Liver (tissue), 9 donors: ENCODE measurements around the gene PIK3CA. TPM values are rescaled to one million over a fixed set of nuclear protein-coding genes. Genes with fewer than 3 reads are reported as not detected.

Experiments
- DNase-seq: peaks from one replicate; pipeline ENCODE4 v3.0.0-alpha.2; 2017; ENCODE audit warnings: low spot score
- H3K27ac ChIP-seq, 2 donors: one replicate each; pipeline ENCODE4 v1.7.0; 2013; ENCODE audit warnings: inconsistent platforms in 2 of 2, low read length in 2 of 2, control low read depth in 1 of 2, low read depth in 1 of 2, mild to moderate bottlenecking in 1 of 2
- H3K27me3 ChIP-seq, 4 donors: one replicate each; pipeline versions ENCODE4 v1.6.1 to v1.7.0; 2013; ENCODE audit warnings: low read length in 3 of 4, inconsistent platforms in 1 of 4, mild to moderate bottlenecking in 1 of 4, moderate library complexity in 1 of 4; ENCODE audit not compliant: control insufficient read depth in 4 of 4, insufficient read depth in 4 of 4
- H3K36me3 ChIP-seq, 4 donors: one replicate each; pipeline versions ENCODE4 v1.6.1 to v1.7.0; 2013; ENCODE audit warnings: low read length in 3 of 4, mild to moderate bottlenecking in 3 of 4, low read depth in 1 of 4, moderate library complexity in 1 of 4; ENCODE audit not compliant: control insufficient read depth in 4 of 4, insufficient read depth in 3 of 4
- H3K4me1 ChIP-seq, 4 donors: one replicate each; pipeline versions ENCODE4 v1.6.1 to v1.7.0; 2013; ENCODE audit warnings: low read length in 3 of 4, mild to moderate bottlenecking in 3 of 4, moderate library complexity in 1 of 4; ENCODE audit not compliant: control insufficient read depth in 4 of 4, insufficient read depth in 4 of 4
- H3K4me3 ChIP-seq, 3 donors: one replicate each; pipeline versions ENCODE4 v1.6.1 to v1.7.0; 2013; ENCODE audit warnings: low read length in 3 of 3, control low read depth in 1 of 3, low read depth in 1 of 3, mild to moderate bottlenecking in 1 of 3
- H3K9ac ChIP-seq, 2 donors: one replicate each; pipeline ENCODE4 v1.7.0; 2013; ENCODE audit warnings: low read length in 2 of 2, mild to moderate bottlenecking in 2 of 2, moderate library complexity in 2 of 2, control low read depth in 1 of 2, low read depth in 1 of 2
- H3K9me3 ChIP-seq, 4 donors: one replicate each; pipeline versions ENCODE4 v1.6.1 to v1.7.0; 2013; ENCODE audit warnings: low read length in 3 of 4; ENCODE audit not compliant: control insufficient read depth in 4 of 4
- FOXA1 ChIP-seq: IDR thresholded peaks from 2 replicates; pipeline ENCODE4 v1.6.1; 2016; ENCODE audit warnings: antibody characterized with exemption
- FOXA2 ChIP-seq: IDR thresholded peaks from 2 replicates; pipeline ENCODE4 v1.6.1; 2016; ENCODE audit warnings: antibody characterized with exemption
- GABPA ChIP-seq, 2 donors: IDR thresholded peaks in 1 of 2; conservative IDR thresholded peaks in 1 of 2; 2 replicates each; pipeline ENCODE4 v1.6.1; 2016; ENCODE audit warnings: antibody characterized with exemption in 2 of 2, mild to moderate bottlenecking in 1 of 2, moderate library complexity in 1 of 2
- HNF4G ChIP-seq: IDR thresholded peaks from 2 replicates; pipeline ENCODE4 v1.6.1; 2016; ENCODE audit warnings: antibody characterized with exemption
- JUND ChIP-seq, 2 donors: IDR thresholded peaks; 2 replicates each; pipeline ENCODE4 v1.6.1; 2016; ENCODE audit warnings: antibody characterized with exemption in 2 of 2
- NR2F2 ChIP-seq: IDR thresholded peaks from 2 replicates; pipeline ENCODE4 v1.6.1; 2016; ENCODE audit warnings: antibody characterized with exemption
- RAD21 ChIP-seq, 2 donors: IDR thresholded peaks; 2 replicates each; pipeline ENCODE4 v1.6.1; 2016; ENCODE audit warnings: antibody characterized with exemption in 2 of 2, mild to moderate bottlenecking in 2 of 2
- RXRA ChIP-seq, 2 donors: IDR thresholded peaks; 2 replicates each; pipeline ENCODE4 v1.6.1; 2017 to 2018; ENCODE audit warnings: antibody characterized with exemption in 2 of 2, mild to moderate bottlenecking in 1 of 2
- SP1 ChIP-seq: IDR thresholded peaks from 2 replicates; pipeline ENCODE4 v1.6.1; 2018; ENCODE audit warnings: antibody characterized with exemption, mild to moderate bottlenecking
- TAF1 ChIP-seq: conservative IDR thresholded peaks from 2 replicates; pipeline ENCODE4 v1.6.1; 2016; ENCODE audit warnings: antibody characterized with exemption, mild to moderate bottlenecking
- YY1 ChIP-seq: IDR thresholded peaks from 2 replicates; pipeline ENCODE4 v1.6.1; 2016; ENCODE audit warnings: antibody characterized with exemption, mild to moderate bottlenecking
- WGBS: extraction: QIAGEN DNeasy Blood & Tissue Kit; methylation state at CpG from one replicate; pipeline ENCODE4 v1.1.7; 2013; 5-methylcytosine and 5-hydroxymethylcytosine counted together
- polyA plus RNA-seq, 2 donors: library from polyadenylated mRNA; stranded (reverse) in 1 of 2; unstranded in 1 of 2; fragments of 200-250 nt in 1 of 2; fragments of >200 nt in 1 of 2; fragmentation: Nextera tagmentation in 1 of 2; extraction: Ambion mirVana in 1 of 2; gene quantifications; one replicate each; pipeline versions ENCODE4 v1.2.1 to v1.2.3, GENCODE V29; 2013 to 2015
- total RNA-seq, 2 donors: library from RNA; depleted of rRNA; stranded (reverse); fragments of >200 nt; gene quantifications; one replicate each; pipeline ENCODE4 v1.2.3, GENCODE V29; 2014
- TF ChIP-seq, protein P1 (sequence below): IDR thresholded peaks from 2 replicates; pipeline ENCODE4 v1.6.1; 2016; ENCODE audit warnings: antibody characterized with exemption
- TF ChIP-seq, protein P2 (sequence below): IDR thresholded peaks from 2 replicates; pipeline ENCODE4 v1.6.1; 2016; ENCODE audit warnings: antibody characterized with exemption
- donor health status: healthy.
- donor health status: healthy.
- donor health status: healthy.
- donor health status: healthy.
- donor health status: healthy.

Gene PIK3CA
- total and polyA plus RNA-seq, 4 donors = 3.6 to 14.6 (median 7.2) TPM

DNA sequence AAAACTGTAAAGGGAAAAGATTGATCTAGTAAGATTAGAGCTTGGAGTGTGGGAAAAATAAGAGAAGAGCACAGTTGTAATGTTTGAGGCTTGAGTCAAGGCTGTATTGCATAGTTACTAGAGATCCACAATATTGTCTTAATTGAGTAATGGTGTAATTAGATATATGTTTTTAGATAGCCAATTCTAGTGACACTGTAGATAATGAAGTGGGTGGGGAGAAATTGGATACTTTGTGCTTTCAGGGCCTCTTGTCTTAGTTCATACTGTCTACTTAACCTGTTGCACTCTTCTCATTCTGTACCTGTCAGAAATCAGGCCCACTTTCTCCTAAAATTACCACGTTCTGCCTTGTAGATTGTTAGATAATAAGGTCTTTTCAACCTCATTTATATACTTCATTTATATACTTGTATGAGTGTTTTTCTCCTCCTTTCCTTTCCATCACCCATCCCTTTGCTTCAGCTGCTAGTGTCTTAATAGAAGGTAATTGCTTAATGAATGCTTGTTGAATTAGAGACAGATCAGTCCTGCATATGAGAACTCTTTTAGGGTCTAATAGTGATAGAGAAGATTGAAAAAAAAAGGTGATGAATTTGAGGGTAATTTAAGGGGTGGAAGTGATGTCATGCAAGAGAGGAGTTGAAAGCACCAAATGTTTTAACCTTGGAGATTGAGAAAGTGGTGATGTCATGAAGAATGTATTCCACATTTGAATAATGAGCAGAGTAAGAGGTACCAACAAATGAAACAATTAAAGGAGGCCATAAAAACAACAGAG is 32.0 kb downstream of the PIK3CA start:
- peaks cover 0 to 14% (median 4%) of the 10 kb centered on the region in 4 donors for H3K4me1 ChIP-seq

DNA sequence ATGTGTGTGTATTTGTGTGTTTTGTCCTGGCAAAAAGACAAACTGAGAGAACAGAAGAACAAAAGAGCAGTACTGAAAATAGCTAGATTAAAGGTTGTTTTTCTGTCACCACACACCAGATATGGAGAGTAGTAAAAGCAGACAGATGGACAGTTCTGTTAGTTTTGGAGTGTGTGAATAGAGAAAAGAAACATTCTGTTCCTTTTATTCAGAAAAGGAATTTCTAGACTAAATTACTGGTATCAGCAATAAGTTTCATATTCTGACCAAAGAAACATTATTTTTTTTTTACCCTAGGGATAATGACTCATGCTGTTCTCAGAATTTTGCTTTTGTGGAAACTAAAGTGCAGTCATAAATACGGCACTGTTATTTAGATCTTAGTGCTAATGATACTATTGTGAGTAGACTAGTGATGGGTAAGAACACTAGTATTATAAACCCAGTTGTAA is 32.9 kb downstream of the PIK3CA start:
- WGBS = 76% methylated on average over 1 of the region's 1 CpG
- no peak for DNase-seq
- Histone ChIP-seq H3K27me3 (no peaks in the 10 kb centered on the region), H3K9ac (no peak overlapping the region), H3K27ac (no peak overlapping the region), H3K4me3 (no peak overlapping the region), H3K36me3 (no peaks in the 10 kb centered on the region), H3K4me1 (peaks cover 0 to 14% (median 4%) of the 10 kb centered on the region in 4 donors), H3K9me3 (no peaks in the 10 kb centered on the region)
- TF ChIP-seq JUND (IDR thresholded peaks at IDR 0.05) (peak; percentile 37 to 58), FOXA1 (no peak), SP1 (peak; percentile 15)

More for the DNA sequence above, 32.0 kb downstream of the PIK3CA start:
- DNase-seq = no peak
- no peaks in the 10 kb centered on the region for H3K27me3 ChIP-seq
- H3K27ac ChIP-seq = no peak overlapping the region
- H3K9me3 ChIP-seq = no peaks in the 10 kb centered on the region
- H3K4me3 ChIP-seq = no peak overlapping the region
- H3K9ac ChIP-seq = no peak overlapping the region
- 82% methylated on average over 1 of the region's 1 CpG for WGBS
- TF ChIP-seq YY1 = no peak
- TF ChIP-seq, protein P1, sequence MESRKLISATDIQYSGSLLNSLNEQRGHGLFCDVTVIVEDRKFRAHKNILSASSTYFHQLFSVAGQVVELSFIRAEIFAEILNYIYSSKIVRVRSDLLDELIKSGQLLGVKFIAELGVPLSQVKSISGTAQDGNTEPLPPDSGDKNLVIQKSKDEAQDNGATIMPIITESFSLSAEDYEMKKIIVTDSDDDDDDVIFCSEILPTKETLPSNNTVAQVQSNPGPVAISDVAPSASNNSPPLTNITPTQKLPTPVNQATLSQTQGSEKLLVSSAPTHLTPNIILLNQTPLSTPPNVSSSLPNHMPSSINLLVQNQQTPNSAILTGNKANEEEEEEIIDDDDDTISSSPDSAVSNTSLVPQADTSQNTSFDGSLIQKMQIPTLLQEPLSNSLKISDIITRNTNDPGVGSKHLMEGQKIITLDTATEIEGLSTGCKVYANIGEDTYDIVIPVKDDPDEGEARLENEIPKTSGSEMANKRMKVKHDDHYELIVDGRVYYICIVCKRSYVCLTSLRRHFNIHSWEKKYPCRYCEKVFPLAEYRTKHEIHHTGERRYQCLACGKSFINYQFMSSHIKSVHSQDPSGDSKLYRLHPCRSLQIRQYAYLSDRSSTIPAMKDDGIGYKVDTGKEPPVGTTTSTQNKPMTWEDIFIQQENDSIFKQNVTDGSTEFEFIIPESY = no peak
- no peaks in the 10 kb centered on the region for H3K36me3 ChIP-seq

DNA sequence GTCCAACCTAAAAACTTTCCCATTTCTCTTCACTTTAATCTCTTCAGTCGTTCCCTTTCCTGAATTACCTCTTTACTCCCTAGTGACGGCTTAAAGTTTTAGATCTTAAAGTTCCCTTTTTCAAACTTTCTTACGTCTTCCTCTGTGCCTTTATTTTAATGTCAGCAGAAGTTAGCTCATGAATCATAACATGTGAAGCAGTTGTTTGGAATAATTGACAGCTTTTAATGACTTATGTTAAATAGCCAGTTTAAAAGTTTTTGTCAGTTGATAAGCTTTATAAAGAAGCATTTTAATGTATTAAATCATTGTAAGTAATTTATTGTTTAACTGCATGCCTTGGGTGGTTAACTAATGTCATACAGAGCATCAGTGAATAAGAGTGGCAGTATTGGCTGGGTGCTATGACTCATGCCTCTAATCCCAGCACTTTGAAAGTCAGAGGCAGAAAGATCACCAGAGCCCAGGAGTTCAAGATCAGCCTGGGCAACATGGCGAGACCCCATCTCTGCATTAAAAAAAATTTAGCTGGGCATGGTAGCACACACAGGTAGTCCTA is 33.9 kb downstream of the PIK3CA start:
- Histone ChIP-seq H3K36me3 (no peaks in the 10 kb centered on the region), H3K27me3 (no peaks in the 10 kb centered on the region), H3K9ac (no peak overlapping the region), H3K4me3 (no peak overlapping the region), H3K9me3 (no peaks in the 10 kb centered on the region), H3K4me1 (peaks cover 0 to 14% (median 4%) of the 10 kb centered on the region in 4 donors), H3K27ac (no peak overlapping the region)
- DNase-seq = no peak
- TF ChIP-seq FOXA2 = no peak
- TF ChIP-seq GABPA (IDR thresholded peaks at IDR 0.05 in 1 of 2, conservative IDR thresholded peaks at IDR 0.05 in 1 of 2) = no peak
- no peak for TF ChIP-seq TAF1
- no peak for TF ChIP-seq RXRA (IDR thresholded peaks at IDR 0.05)
- TF ChIP-seq NR2F2 = no peak
- no peak for TF ChIP-seq HNF4G
- TF ChIP-seq JUND (IDR thresholded peaks at IDR 0.05) = no peak
- TF ChIP-seq, protein P2, sequence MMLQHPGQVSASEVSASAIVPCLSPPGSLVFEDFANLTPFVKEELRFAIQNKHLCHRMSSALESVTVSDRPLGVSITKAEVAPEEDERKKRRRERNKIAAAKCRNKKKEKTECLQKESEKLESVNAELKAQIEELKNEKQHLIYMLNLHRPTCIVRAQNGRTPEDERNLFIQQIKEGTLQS = no peak
- TF ChIP-seq RAD21 (IDR thresholded peaks at IDR 0.05) = no peak
- no peak for TF ChIP-seq FOXA1
- 79% methylated on average over 4 of the region's 4 CpGs for WGBS
